Measurements from ENCODE around the gene GPT2. TPM values are rescaled to one million over a fixed set of nuclear protein-coding genes. Genes with fewer than 3 reads are reported as not detected.

Gene GPT2
- total RNA-seq, 1 experiment from 2014 or later = 12.7 TPM

DNA sequence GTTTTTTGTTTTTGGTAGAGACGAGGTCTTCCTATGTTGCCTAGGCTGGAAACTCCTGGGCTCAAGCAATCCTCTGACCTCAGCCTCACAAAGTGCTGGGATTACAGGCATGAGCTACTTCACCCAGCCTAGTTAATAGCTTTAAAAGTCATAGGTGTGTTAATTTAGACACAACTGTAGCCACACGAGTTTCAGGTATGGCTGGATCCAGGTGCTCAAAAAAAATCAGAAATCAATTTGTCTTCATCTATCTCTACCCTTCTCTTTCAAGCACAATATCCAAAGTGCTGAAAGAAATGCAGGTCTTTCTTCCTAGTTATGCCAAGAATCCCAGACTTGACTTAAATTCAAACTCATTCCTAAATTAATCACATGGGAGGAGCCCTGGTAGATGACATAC lies 29.3 kb upstream of the GPT2 start:
- intact Hi-C loops (cut with micrococcal nuclease; ENCODE audit: unreplicated experiment) (loop anchor here (1.0 kb wide), 1 partner anchor 54 kb away; no protein-coding TSS in a partner anchor), in situ Hi-C loops (cut with HindIII; ENCODE audit: low pct_unique_long_range_greater_than_20kb, low sequenced_read_pairs) (no loop called here)
- DNase-seq (ENCODE audit: low read depth, low spot score) (no peak), ATAC-seq (no peak)
- ChIA-PET POLR2A (interaction anchor here (0.7 kb wide), 1 partner anchor 73 kb away, joined by 3 read pairs; no protein-coding TSS in a partner anchor), CTCF (interaction anchor here (0.7 to 1.8 kb wide), 3 partner anchors 13 to 55 kb away, joined by 4 to 9 read pairs (median 5); partner anchors contain the start of gene GPT2)
- no peaks in the 10 kb centered on the region for H3K36me3 ChIP-seq (ENCODE audit: control insufficient read depth, insufficient read depth, low read length)
- H3K4me3 ChIP-seq (ENCODE audit: low read depth in 2 of 2, low read length in 2 of 2) = no peak overlapping the region
- H3K9me3 ChIP-seq (ENCODE audit: control insufficient read depth, insufficient read depth, low read depth, low read length) = no peaks in the 10 kb centered on the region
- no peak overlapping the region for H3K27ac ChIP-seq (ENCODE audit: low read length)
- no peaks in the 10 kb centered on the region for H3K27me3 ChIP-seq (ENCODE audit: control insufficient read depth, insufficient read depth, low read length)
- TF ChIP-seq, protein P1, sequence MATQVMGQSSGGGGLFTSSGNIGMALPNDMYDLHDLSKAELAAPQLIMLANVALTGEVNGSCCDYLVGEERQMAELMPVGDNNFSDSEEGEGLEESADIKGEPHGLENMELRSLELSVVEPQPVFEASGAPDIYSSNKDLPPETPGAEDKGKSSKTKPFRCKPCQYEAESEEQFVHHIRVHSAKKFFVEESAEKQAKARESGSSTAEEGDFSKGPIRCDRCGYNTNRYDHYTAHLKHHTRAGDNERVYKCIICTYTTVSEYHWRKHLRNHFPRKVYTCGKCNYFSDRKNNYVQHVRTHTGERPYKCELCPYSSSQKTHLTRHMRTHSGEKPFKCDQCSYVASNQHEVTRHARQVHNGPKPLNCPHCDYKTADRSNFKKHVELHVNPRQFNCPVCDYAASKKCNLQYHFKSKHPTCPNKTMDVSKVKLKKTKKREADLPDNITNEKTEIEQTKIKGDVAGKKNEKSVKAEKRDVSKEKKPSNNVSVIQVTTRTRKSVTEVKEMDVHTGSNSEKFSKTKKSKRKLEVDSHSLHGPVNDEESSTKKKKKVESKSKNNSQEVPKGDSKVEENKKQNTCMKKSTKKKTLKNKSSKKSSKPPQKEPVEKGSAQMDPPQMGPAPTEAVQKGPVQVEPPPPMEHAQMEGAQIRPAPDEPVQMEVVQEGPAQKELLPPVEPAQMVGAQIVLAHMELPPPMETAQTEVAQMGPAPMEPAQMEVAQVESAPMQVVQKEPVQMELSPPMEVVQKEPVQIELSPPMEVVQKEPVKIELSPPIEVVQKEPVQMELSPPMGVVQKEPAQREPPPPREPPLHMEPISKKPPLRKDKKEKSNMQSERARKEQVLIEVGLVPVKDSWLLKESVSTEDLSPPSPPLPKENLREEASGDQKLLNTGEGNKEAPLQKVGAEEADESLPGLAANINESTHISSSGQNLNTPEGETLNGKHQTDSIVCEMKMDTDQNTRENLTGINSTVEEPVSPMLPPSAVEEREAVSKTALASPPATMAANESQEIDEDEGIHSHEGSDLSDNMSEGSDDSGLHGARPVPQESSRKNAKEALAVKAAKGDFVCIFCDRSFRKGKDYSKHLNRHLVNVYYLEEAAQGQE (IDR thresholded peaks at IDR 0.05; ENCODE audit: insufficient read depth in 1 of 2, low read depth in 2 of 2, low read length in 1 of 2) = no peak
- no peak for TF ChIP-seq TCF7L2 (IDR thresholded peaks at IDR 0.05; ENCODE audit: low read depth, low read length)
- TF ChIP-seq POLR2AphosphoS5 (IDR thresholded peaks at IDR 0.05; ENCODE audit: low read depth, low read length) = no peak
- TF ChIP-seq SIN3A (IDR thresholded peaks at IDR 0.05; ENCODE audit: borderline replicate concordance, insufficient read depth, low read depth, low read length) = no peak
- BruUV-seq (replicated peaks) = no TSS peak
- no peaks in the 10 kb centered on the region for H3K4me1 ChIP-seq (ENCODE audit: control insufficient read depth, insufficient read depth, low read length)

DNA sequence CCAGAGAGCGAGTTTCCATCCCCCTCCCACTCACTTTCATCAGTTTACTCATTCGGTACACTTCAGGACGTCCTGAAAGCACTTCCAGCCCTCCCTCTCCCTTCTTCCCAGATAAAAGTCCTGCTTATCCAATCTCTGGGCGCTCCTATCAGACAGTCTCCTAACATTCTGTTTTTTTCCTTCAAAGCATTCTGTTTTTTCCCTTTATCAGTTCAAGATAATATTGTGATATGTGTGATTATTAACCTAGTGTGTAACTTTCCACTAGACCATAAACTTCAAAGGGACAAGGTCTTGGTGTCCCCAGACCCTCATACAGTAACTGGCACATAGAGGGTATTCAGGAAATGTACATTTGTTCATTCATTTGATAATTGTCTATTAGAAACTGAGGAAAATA lies 28.8 kb upstream of the GPT2 start:
- DNase-seq (ENCODE audit: low read depth, low spot score) (no peak), ATAC-seq (no peak)
- TF ChIP-seq TCF7L2 (IDR thresholded peaks at IDR 0.05; ENCODE audit: low read depth, low read length) (no peak), SIN3A (IDR thresholded peaks at IDR 0.05; ENCODE audit: borderline replicate concordance, insufficient read depth, low read depth, low read length) (no peak), POLR2AphosphoS5 (IDR thresholded peaks at IDR 0.05; ENCODE audit: low read depth, low read length) (no peak), CTCF (IDR thresholded peaks at IDR 0.05) (no peak)
- TF ChIP-seq, protein P1 (IDR thresholded peaks at IDR 0.05; ENCODE audit: insufficient read depth in 1 of 2, low read depth in 2 of 2, low read length in 1 of 2) = no peak
- Histone ChIP-seq H3K36me3 (ENCODE audit: control insufficient read depth, insufficient read depth, low read length) (no peaks in the 10 kb centered on the region), H3K27ac (ENCODE audit: low read length) (no peak overlapping the region), H3K27me3 (ENCODE audit: control insufficient read depth, insufficient read depth, low read length) (no peaks in the 10 kb centered on the region), H3K4me3 (ENCODE audit: low read depth in 2 of 2, low read length in 2 of 2) (no peak overlapping the region), H3K4me1 (ENCODE audit: control insufficient read depth, insufficient read depth, low read length) (no peaks in the 10 kb centered on the region), H3K9me3 (ENCODE audit: control insufficient read depth, insufficient read depth, low read depth, low read length) (no peaks in the 10 kb centered on the region)
- intact Hi-C loops (cut with micrococcal nuclease; ENCODE audit: unreplicated experiment) = no loop called here
- CTCF ChIA-PET = no interaction called here
- in situ Hi-C loops (cut with HindIII; ENCODE audit: low pct_unique_long_range_greater_than_20kb, low sequenced_read_pairs) = no loop called here
- POLR2A ChIA-PET = no interaction called here
- no TSS peak for BruUV-seq (replicated peaks)
